Subcutaneous abdominal adipose tissue (tissue), 5 donors: Measurements from ENCODE around the gene RRP1B.

Experiments used
- H3K27ac ChIP-seq: one replicate; pipeline ENCODE4 v1.7.0; 2013; ENCODE audit warnings: low read depth, mild to moderate bottlenecking, inconsistent platforms, low read length, moderate library complexity
- H3K27me3 ChIP-seq, 5 donors: one replicate each; pipeline ENCODE4 v1.7.0; 2013; ENCODE audit warnings: low read length in 5 of 5, inconsistent platforms in 1 of 5; ENCODE audit not compliant: control insufficient read depth in 5 of 5, insufficient read depth in 4 of 5
- H3K36me3 ChIP-seq, 5 donors: one replicate each; pipeline ENCODE4 v1.7.0; 2013; ENCODE audit warnings: low read length in 5 of 5; ENCODE audit not compliant: control insufficient read depth in 5 of 5, insufficient read depth in 5 of 5
- H3K4me1 ChIP-seq, 5 donors: one replicate each; pipeline ENCODE4 v1.7.0; 2013; ENCODE audit warnings: low read length in 5 of 5, mild to moderate bottlenecking in 3 of 5, moderate library complexity in 1 of 5; ENCODE audit not compliant: control insufficient read depth in 5 of 5, insufficient read depth in 5 of 5
- H3K4me3 ChIP-seq, 5 donors: one replicate each; pipeline ENCODE4 v1.7.0; 2013; ENCODE audit warnings: low read length in 5 of 5, low read depth in 1 of 5
- H3K9ac ChIP-seq, 5 donors: one replicate each; pipeline ENCODE4 v1.7.0; 2013; ENCODE audit warnings: low read length in 5 of 5, mild to moderate bottlenecking in 4 of 5, moderate library complexity in 3 of 5
- H3K9me3 ChIP-seq, 5 donors: one replicate each; pipeline ENCODE4 v1.7.0; 2013; ENCODE audit warnings: low read length in 5 of 5; ENCODE audit not compliant: control insufficient read depth in 5 of 5
- donor health status: healthy.
- donor health status: healthy.
- donor health status: healthy.
- donor health status: healthy.
- donor health status: healthy.

RRP1B gene

GRCh38 chr21:43720539-43721166 lies 61.3 kb downstream of the RRP1B start:
- peak overlapping the region; percentile 84 for H3K27ac ChIP-seq
- H3K27me3 ChIP-seq = no peaks in the 10 kb centered on the region
- peaks cover 10 to 61% (median 54%) of the 10 kb centered on the region in 5 donors for H3K4me1 ChIP-seq
- H3K36me3 ChIP-seq = peaks cover 0 to 12% (median 9%) of the 10 kb centered on the region in 5 donors
- no peaks in the 10 kb centered on the region for H3K9me3 ChIP-seq
- H3K9ac ChIP-seq = peak overlapping the region; percentile 79 to 93 (median 86)
- peak overlapping the region; percentile 86 to 97 (median 90) for H3K4me3 ChIP-seq

GRCh38 chr21:43721206-43721605 lies 61.8 kb downstream of the RRP1B start:
- no peaks in the 10 kb centered on the region for H3K9me3 ChIP-seq
- H3K4me3 ChIP-seq = peak overlapping the region; percentile 86 to 97 (median 90)
- no peaks in the 10 kb centered on the region for H3K27me3 ChIP-seq
- peaks cover 13 to 67% (median 59%) of the 10 kb centered on the region in 5 donors for H3K4me1 ChIP-seq
- H3K9ac ChIP-seq = peak overlapping the region in 2 of 5 donors; percentile 88 to 93
- H3K27ac ChIP-seq = peak overlapping the region; percentile 84
- H3K36me3 ChIP-seq = peaks cover 0 to 12% (median 9%) of the 10 kb centered on the region in 5 donors

- H3K4me1 ChIP-seq = peaks cover 17 to 74% (median 66%) of the 10 kb centered on the region in 5 donors
- peak overlapping the region; percentile 86 to 97 (median 90) for H3K4me3 ChIP-seq
- no peaks in the 10 kb centered on the region for H3K9me3 ChIP-seq
- peak overlapping the region; percentile 84 for H3K27ac ChIP-seq
- H3K36me3 ChIP-seq = peaks cover 0 to 12% (median 9%) of the 10 kb centered on the region in 5 donors
- H3K9ac ChIP-seq = peak overlapping the region in 2 of 5 donors; percentile 46 to 62
- H3K27me3 ChIP-seq = no peaks in the 10 kb centered on the region
These were observed 62.6 kb downstream of the RRP1B start for GRCh38 chr21:43721939-43722338.

GRCh38 chr21:43723648-43724047 lies 64.3 kb downstream of the RRP1B start:
- Histone ChIP-seq H3K27ac (peak overlapping the region; percentile 30), H3K27me3 (no peaks in the 10 kb centered on the region), H3K9ac (no peak overlapping the region), H3K36me3 (peaks cover 0 to 12% (median 9%) of the 10 kb centered on the region in 5 donors), H3K9me3 (no peaks in the 10 kb centered on the region), H3K4me1 (peaks cover 25 to 84% (median 78%) of the 10 kb centered on the region in 5 donors), H3K4me3 (no peak overlapping the region)

- Histone ChIP-seq H3K4me3 (peak overlapping the region; percentile 6 to 65 (median 42)), H3K9ac (peak overlapping the region in 4 of 5 donors; percentile 57 to 70 (median 63))
These were observed 67.5 kb downstream of the RRP1B start for GRCh38 chr21:43726686-43727518.

GRCh38 chr21:43727519-43728153 lies 68.3 kb downstream of the RRP1B start:
- no peaks in the 10 kb centered on the region for H3K27me3 ChIP-seq
- H3K4me3 ChIP-seq = peak overlapping the region; percentile 36 to 65 (median 59)
- H3K36me3 ChIP-seq = peaks cover 0 to 24% (median 9%) of the 10 kb centered on the region in 5 donors
- no peaks in the 10 kb centered on the region for H3K9me3 ChIP-seq
- peaks cover 18 to 93% (median 72%) of the 10 kb centered on the region in 5 donors for H3K4me1 ChIP-seq
- H3K27ac ChIP-seq = peak overlapping the region; percentile 99
- H3K9ac ChIP-seq = peak overlapping the region; percentile 57 to 70 (median 63)

More at GRCh38 chr21:43726686-43727518, 67.5 kb downstream of the RRP1B start:
- H3K4me1 ChIP-seq = peaks cover 18 to 93% (median 73%) of the 10 kb centered on the region in 5 donors
- no peaks in the 10 kb centered on the region for H3K9me3 ChIP-seq
- peaks cover 0 to 20% (median 9%) of the 10 kb centered on the region in 5 donors for H3K36me3 ChIP-seq
- peak overlapping the region; percentile 99 for H3K27ac ChIP-seq
- no peaks in the 10 kb centered on the region for H3K27me3 ChIP-seq

GRCh38 chr21:43728154-43728466 lies 68.8 kb downstream of the RRP1B start:
- Histone ChIP-seq H3K9me3 (no peaks in the 10 kb centered on the region), H3K4me3 (peak overlapping the region; percentile 52 to 65 (median 59)), H3K9ac (peak overlapping the region; percentile 54 to 70 (median 63)), H3K27ac (peak overlapping the region; percentile 99), H3K4me1 (peaks cover 18 to 96% (median 75%) of the 10 kb centered on the region in 5 donors), H3K36me3 (peaks cover 0 to 24% (median 9%) of the 10 kb centered on the region in 5 donors), H3K27me3 (no peaks in the 10 kb centered on the region)

- no peaks in the 10 kb centered on the region for H3K27me3 ChIP-seq
- H3K4me3 ChIP-seq = peak overlapping the region; percentile 52 to 65 (median 59)
- H3K9me3 ChIP-seq = no peaks in the 10 kb centered on the region
- peak overlapping the region; percentile 54 to 70 (median 63) for H3K9ac ChIP-seq
- peaks cover 0 to 20% (median 6%) of the 10 kb centered on the region in 5 donors for H3K36me3 ChIP-seq
- peak overlapping the region; percentile 99 for H3K27ac ChIP-seq
- peaks cover 18 to 98% (median 77%) of the 10 kb centered on the region in 5 donors for H3K4me1 ChIP-seq
These were observed 69.4 kb downstream of the RRP1B start for GRCh38 chr21:43728467-43729390.

- no peaks in the 10 kb centered on the region for H3K9me3 ChIP-seq
- H3K27me3 ChIP-seq = no peaks in the 10 kb centered on the region
- H3K4me3 ChIP-seq = no peak overlapping the region
- H3K4me1 ChIP-seq = peaks cover 14 to 98% (median 78%) of the 10 kb centered on the region in 5 donors
- H3K27ac ChIP-seq = peak overlapping the region; percentile 99
- peaks cover 0 to 33% (median 9%) of the 10 kb centered on the region in 5 donors for H3K36me3 ChIP-seq
- peak overlapping the region in 2 of 5 donors; percentile 30 to 63 for H3K9ac ChIP-seq
These were observed 72.1 kb downstream of the RRP1B start for GRCh38 chr21:43731476-43731875.
